H1 (cell line): ENCODE results near the gene TNFSF15. TPM values are rescaled to one million over a fixed set of nuclear protein-coding genes. Genes with fewer than 3 reads are reported as not detected.

Experiments used
- CTCF ChIA-PET: fragments of 300-600 bp; sonication (Branson Sonifier 250); formaldehyde crosslinking; loops from one replicate; lab custom pipeline; 2021; ENCODE audit not compliant: partially characterized antibody; lab: Charles Lee
- POLR2A ChIA-PET: fragments of 300-600 bp; sonication (Branson Sonifier 250); formaldehyde crosslinking; loops from one replicate; lab custom pipeline; 2021; ENCODE audit warnings: inconsistent platforms; ENCODE audit not compliant: partially characterized antibody; lab: Charles Lee
- DNase-seq, 2 experiments: peaks; one replicate each; pipeline versions ENCODE4 v3.0.0 to v3.0.0-alpha.2; 2010 to 2022; ENCODE audit warnings: low spot score in 2 of 2, low read depth in 1 of 2, mixed read lengths in 1 of 2
- FAIRE-seq: peaks from 2 replicates; lab custom pipeline; 2011; peaks lifted over from hg19 to GRCh38; lab: Jason Lieb, UNC
- H2AFZ ChIP-seq: 2 replicates; pipeline ENCODE4 v1.8.1; 2012; ENCODE audit warnings: low read length, inconsistent platforms
- H2AK5ac ChIP-seq: 2 replicates; pipeline ENCODE4 v1.6.1; 2013; ENCODE audit warnings: low read depth, low read length
- H2BK120ac ChIP-seq: replicated peaks from 2 replicates; pipeline ENCODE3; 2013; ENCODE audit warnings: low read depth, low read length, inconsistent platforms
- H2BK12ac ChIP-seq: 2 replicates; pipeline ENCODE4 v1.6.1; 2013; ENCODE audit warnings: low read depth, low read length
- H2BK15ac ChIP-seq: 2 replicates; pipeline ENCODE4 v1.6.1; 2013; ENCODE audit warnings: low read length
- H2BK20ac ChIP-seq: 2 replicates; pipeline ENCODE4 v1.6.1; 2013; ENCODE audit warnings: low read length
- H2BK5ac ChIP-seq: 2 replicates; pipeline ENCODE4 v1.6.1; 2013; ENCODE audit warnings: low read depth, low read length
- H3K14ac ChIP-seq: 2 replicates; pipeline ENCODE4 v1.6.1; 2013; ENCODE audit warnings: inconsistent platforms; ENCODE audit not compliant: insufficient read length
- H3K18ac ChIP-seq: 2 replicates; pipeline ENCODE4 v1.6.1; 2013; ENCODE audit warnings: low read length; ENCODE audit errors: extremely low read depth
- H3K23ac ChIP-seq: 2 replicates; pipeline ENCODE4 v1.6.1; 2013; ENCODE audit warnings: inconsistent platforms; ENCODE audit not compliant: insufficient read length
- H3K23me2 ChIP-seq: 2 replicates; pipeline ENCODE4 v1.6.1; 2013; ENCODE audit warnings: low read depth, low read length
- H3K27ac ChIP-seq: 2 replicates; pipeline ENCODE4 v1.6.1; 2011; ENCODE audit warnings: low read depth, low read length, inconsistent platforms
- H3K27me3 ChIP-seq, 4 experiments: replicated peaks in 1 of 4; 1 replicate in 1 of 4; 2 replicates in 3 of 4; pipeline versions ENCODE4 v1.6.1 to v1.8.1; 2011 to 2013; ENCODE audit warnings: low read length in 3 of 4, mild to moderate bottlenecking in 3 of 4, inconsistent platforms in 2 of 4, mixed read lengths in 2 of 4, moderate library complexity in 1 of 4; ENCODE audit not compliant: control insufficient read depth in 3 of 4, insufficient read depth in 3 of 4; ENCODE audit errors: extremely low read depth in 1 of 4
- H3K36me3 ChIP-seq, 4 experiments: 2 replicates each; pipeline versions ENCODE4 v1.6.1 to v1.8.1; 2011 to 2013; ENCODE audit warnings: mild to moderate bottlenecking in 4 of 4, low read length in 3 of 4, moderate library complexity in 2 of 4, control low read depth in 1 of 4, inconsistent platforms in 1 of 4; ENCODE audit not compliant: insufficient read depth in 4 of 4, control insufficient read depth in 2 of 4
- H3K4ac ChIP-seq: replicated peaks from 2 replicates; pipeline ENCODE3; 2013; ENCODE audit warnings: low read length, low read depth, mixed read lengths, inconsistent platforms; ENCODE audit not compliant: insufficient read length
- H3K4me1 ChIP-seq, 4 experiments: replicated peaks in 1 of 4; 1 replicate in 1 of 4; 2 replicates in 3 of 4; pipeline versions ENCODE4 v1.6.1 to v1.8.1; 2011 to 2013; ENCODE audit warnings: low read length in 3 of 4, inconsistent platforms in 2 of 4, mixed read lengths in 1 of 4; ENCODE audit not compliant: insufficient read depth in 4 of 4, control insufficient read depth in 3 of 4
- H3K4me2 ChIP-seq, 2 experiments: 2 replicates each; pipeline versions ENCODE4 v1.6.1 to v1.8.1; 2011 to 2013; ENCODE audit warnings: low read depth in 2 of 2, low read length in 2 of 2, control low read depth in 1 of 2, inconsistent platforms in 1 of 2, mild to moderate bottlenecking in 1 of 2; ENCODE audit not compliant: insufficient read depth in 1 of 2
- H3K4me3 ChIP-seq, 4 experiments: fragments of 200-600, 300-600 bp in 1 of 4; sonication (generic), shearing (Covaris generic), sonication (Bioruptor Twin) in 1 of 4; 2 replicates each; pipeline versions ENCODE4 v1.5.1 to v1.8.1; 2011 to 2016; ENCODE audit warnings: low read length in 4 of 4, low read depth in 3 of 4, control low read depth in 2 of 4, inconsistent platforms in 2 of 4, mild to moderate bottlenecking in 2 of 4, mixed read lengths in 1 of 4, moderate library complexity in 1 of 4; ENCODE audit not compliant: insufficient read depth in 2 of 4; ENCODE audit errors: extremely low read depth in 1 of 4
- H3K56ac ChIP-seq: replicated peaks from 2 replicates; pipeline ENCODE3; 2013; ENCODE audit warnings: low read depth, mild to moderate bottlenecking, mixed read lengths, low read length, inconsistent platforms; ENCODE audit not compliant: insufficient read length
- H3K79me1 ChIP-seq: 2 replicates; pipeline ENCODE4 v1.6.1; 2013; ENCODE audit warnings: low read depth, low read length, control low read depth
- H3K79me2 ChIP-seq, 2 experiments: 2 replicates each; pipeline versions ENCODE4 v1.6.1 to v1.8.1; 2012 to 2013; ENCODE audit warnings: low read length in 2 of 2, mild to moderate bottlenecking in 2 of 2, inconsistent platforms in 1 of 2; ENCODE audit not compliant: insufficient read depth in 2 of 2, control insufficient read depth in 1 of 2
- H3K9ac ChIP-seq, 4 experiments: replicated peaks in 1 of 4; 1 replicate in 1 of 4; 2 replicates in 3 of 4; pipeline versions ENCODE4 v1.6.1 to v1.8.1; 2011 to 2013; ENCODE audit warnings: low read depth in 3 of 4, low read length in 3 of 4, control low read depth in 2 of 4, mild to moderate bottlenecking in 2 of 4, moderate library complexity in 2 of 4, inconsistent platforms in 1 of 4; ENCODE audit errors: extremely low read depth in 1 of 4
- H3K9me3 ChIP-seq, 2 experiments: 2 replicates each; pipeline versions ENCODE4 v1.6.1 to v1.8.1; 2012 to 2013; ENCODE audit warnings: mild to moderate bottlenecking in 2 of 2, moderate library complexity in 2 of 2, control low read depth in 1 of 2, inconsistent platforms in 1 of 2, low read depth in 1 of 2, low read length in 1 of 2, mixed read lengths in 1 of 2; ENCODE audit not compliant: insufficient read depth in 2 of 2
- H4K20me1 ChIP-seq, 2 experiments: replicated peaks in 1 of 2; 2 replicates each; pipeline versions ENCODE3 to v1.8.1; 2011 to 2013; ENCODE audit warnings: inconsistent platforms in 2 of 2, low read length in 2 of 2, mild to moderate bottlenecking in 1 of 2; ENCODE audit not compliant: insufficient read depth in 2 of 2, control insufficient read depth in 1 of 2
- H4K5ac ChIP-seq: 2 replicates; pipeline ENCODE4 v1.6.1; 2013; ENCODE audit warnings: low read length, low read depth, mixed read lengths, inconsistent platforms; ENCODE audit not compliant: insufficient read length
- H4K8ac ChIP-seq: 2 replicates; pipeline ENCODE4 v1.8.0; 2013; ENCODE audit warnings: mild to moderate bottlenecking, moderate library complexity, low read length, inconsistent platforms; ENCODE audit not compliant: insufficient read depth; ENCODE audit errors: extremely low read depth
- H4K91ac ChIP-seq: replicated peaks from 2 replicates; pipeline ENCODE3; 2013; ENCODE audit warnings: low read length, mixed read lengths, inconsistent platforms; ENCODE audit not compliant: insufficient read length
- CTCF ChIP-seq, 3 experiments: IDR thresholded peaks; 1 replicate in 2 of 3; 2 replicates in 1 of 3; pipeline versions ENCODE4 v1.5.1 to v1.6.1; 2011; ENCODE audit warnings: low read length in 3 of 3, mild to moderate bottlenecking in 3 of 3, inconsistent platforms in 2 of 3, low read depth in 1 of 3, moderate library complexity in 1 of 3; ENCODE audit not compliant: insufficient read depth in 1 of 3; ENCODE audit errors: control extremely low read depth in 1 of 3
- JUN ChIP-seq: IDR thresholded peaks from 2 replicates; pipeline ENCODE4 v1.6.1; 2011; ENCODE audit warnings: low read depth, mild to moderate bottlenecking, improper control_type of control experiment, low read length
- PHF8 ChIP-seq: fragments of 200-600 bp; sonication (generic); conservative IDR thresholded peaks from 2 replicates; pipeline ENCODE4 v1.7.1; 2012; ENCODE audit warnings: low read depth, mild to moderate bottlenecking, inconsistent platforms, low read length, moderate library complexity
- POLR2A ChIP-seq, 2 experiments: IDR thresholded peaks; 1 replicate in 1 of 2; 2 replicates in 1 of 2; pipeline ENCODE4 v1.6.1; 2011; ENCODE audit warnings: low read depth in 2 of 2, low read length in 2 of 2, mild to moderate bottlenecking in 2 of 2; ENCODE audit errors: control extremely low read depth in 1 of 2
- POU5F1 ChIP-seq: IDR thresholded peaks from 2 replicates; pipeline ENCODE4 v1.6.1; 2011; ENCODE audit warnings: low read depth, mild to moderate bottlenecking, low read length, moderate library complexity
- SAP30 ChIP-seq: fragments of 300-600 bp; sonication (generic); IDR thresholded peaks from 2 replicates; pipeline ENCODE4 v1.7.1; 2012; ENCODE audit warnings: low read length, moderate library complexity, mild to moderate bottlenecking, inconsistent platforms; ENCODE audit not compliant: insufficient read depth, insufficient replicate concordance
- SIN3A ChIP-seq, 2 experiments: IDR thresholded peaks in 1 of 2; conservative IDR thresholded peaks in 1 of 2; 2 replicates each; pipeline ENCODE4 v1.6.1; 2011 to 2012; ENCODE audit warnings: low read length in 2 of 2, improper control_type of control experiment in 1 of 2, low read depth in 1 of 2, mild to moderate bottlenecking in 1 of 2
- SIX5 ChIP-seq: IDR thresholded peaks from 2 replicates; pipeline ENCODE4 v1.6.1; 2011; ENCODE audit warnings: mild to moderate bottlenecking, low read depth, low read length
- SRF ChIP-seq: IDR thresholded peaks from 2 replicates; pipeline ENCODE4 v1.6.1; 2011; ENCODE audit warnings: mild to moderate bottlenecking, low read depth, low read length, moderate library complexity
- TAF7 ChIP-seq: optimal IDR thresholded peaks from 2 replicates; pipeline ENCODE3; 2011; ENCODE audit warnings: low read depth, mild to moderate bottlenecking, inconsistent platforms, low read length, moderate library complexity, borderline replicate concordance
- TBP ChIP-seq: IDR thresholded peaks from 2 replicates; pipeline ENCODE4 v1.6.1; 2011; ENCODE audit warnings: low read depth, low read length, improper control_type of control experiment
- TCF12 ChIP-seq: IDR thresholded peaks from 2 replicates; pipeline ENCODE4 v1.6.1; 2011; ENCODE audit warnings: low read depth, mild to moderate bottlenecking, low read length
- WGBS, 2 experiments: shearing (Covaris generic) in 1 of 2; methylation state at CpG; one replicate each; pipeline versions ENCODE4 v1.1.6 to v1.1.7; 2013 to 2015; ENCODE audit warnings: low lambda C conversion rate in 2 of 2, mixed read lengths in 2 of 2, inconsistent platforms in 1 of 2, low coverage in 1 of 2, missing lambda C conversion rate in 1 of 2; ENCODE audit not compliant: insufficient replicate concordance in 2 of 2, insufficient coverage in 1 of 2, insufficient read length in 1 of 2; ENCODE audit errors: extremely low coverage in 1 of 2, missing lambda C conversion rate in 1 of 2; 5-methylcytosine and 5-hydroxymethylcytosine counted together
- polyA plus RNA-seq, 7 experiments: library from polyadenylated mRNA; depleted of rRNA in 3 of 7; stranded (reverse) in 5 of 7; unstranded in 2 of 7; fragments of >200 nt in 5 of 7; fragments of 200-250 nt in 2 of 7; gene quantifications; 1 replicate in 5 of 7; 2 replicates in 1 of 7; 4 replicates in 1 of 7; pipeline versions ENCODE4 v1.2.1 to v1.2.3, GENCODE V29; 2011 to 2013; ENCODE audit warnings: missing spikeins in 2 of 7, mixed read lengths in 2 of 7
- total RNA-seq: library from RNA; stranded (reverse); fragmentation: NEBNext Ultra II Directional; extraction: Animal tissue kit (Norgen Biotek cat#: 25700); gene quantifications from 2 replicates; pipeline ENCODE4 v1.2.1, GENCODE V29; 2021

The TNFSF15 gene
- total and polyA plus RNA-seq, 2 of the 8 experiments (the other 6 are each of a cell fraction or from before 2014, with no cell fraction given) = 0.09 to 0.17 TPM

- no peak for DNase-seq
- H2AK5ac ChIP-seq = no peak overlapping the region
- H3K9me3 ChIP-seq = no peaks in the 10 kb centered on the region
- no peaks in the 10 kb centered on the region; a peak in 1 of 8 replicates for H3K36me3 ChIP-seq
- no peak overlapping the region for H2BK15ac ChIP-seq
- no peak overlapping the region for H3K4me2 ChIP-seq
- no peak overlapping the region for H3K27ac ChIP-seq
- no peak overlapping the region for H3K18ac ChIP-seq
- H3K27me3 ChIP-seq = no peaks in the 10 kb centered on the region
- no peak overlapping the region for H3K4ac ChIP-seq
- no peak overlapping the region for H4K8ac ChIP-seq
- FAIRE-seq = no peak
- H3K4me1 ChIP-seq = no peaks in the 10 kb centered on the region
- H2BK12ac ChIP-seq = no peak overlapping the region
- peaks cover 0 to 3% of the 10 kb centered on the region in 2 experiments for H4K20me1 ChIP-seq
- no peak overlapping the region for H3K14ac ChIP-seq
- WGBS, 2 experiments = 84% methylated on average over 3 of the region's 3 CpGs; no CpG with 5 or more reads in 1 of the 2 experiments
- H4K91ac ChIP-seq = no peak overlapping the region
- H2AFZ ChIP-seq = no peak overlapping the region
- H3K56ac ChIP-seq = no peak overlapping the region
- no peak overlapping the region for H2BK120ac ChIP-seq
- no peak overlapping the region for H3K23ac ChIP-seq
- ChIA-PET CTCF (interaction anchor here (0.6 kb wide), 1 partner anchor 112 kb away, joined by 3 read pairs; no protein-coding TSS in a partner anchor), POLR2A (no interaction called here)
- no peak overlapping the region for H4K5ac ChIP-seq
- no peaks in the 10 kb centered on the region; the same call in 1 of the 2 replicates for H3K23me2 ChIP-seq
- H3K79me1 ChIP-seq = no peaks in the 10 kb centered on the region
- no peaks in the 10 kb centered on the region for H3K79me2 ChIP-seq
- no peak overlapping the region for H2BK20ac ChIP-seq
- no peak overlapping the region for H3K9ac ChIP-seq
- H2BK5ac ChIP-seq = no peak overlapping the region
- no peak overlapping the region for H3K4me3 ChIP-seq
- TF ChIP-seq PHF8 (no peak), SRF (no peak), POU5F1 (no peak), TAF7 (no peak), TBP (no peak), JUN (no peak), SIX5 (no peak), POLR2A (IDR thresholded peaks at IDR 0.05; ENCODE audit: control extremely low read depth in 1 of 2, low read depth in 2 of 2, low read length in 2 of 2) (no peak), CTCF (IDR thresholded peaks at IDR 0.05; ENCODE audit: control extremely low read depth in 1 of 3, insufficient read depth in 1 of 3, low read depth in 1 of 3, low read length in 3 of 3) (no peak), SIN3A (conservative IDR thresholded peaks at IDR 0.05 in 1 of 2, IDR thresholded peaks at IDR 0.05 in 1 of 2; ENCODE audit: low read depth in 1 of 2, low read length in 2 of 2) (no peak), SAP30 (no peak), TCF12 (no peak)
These were observed 20.6 kb upstream of the TNFSF15 start for GRCh38 chr9:114826431-114826830.
